GM12801 (cell line): Measurements from ENCODE around the gene CTNND2.

ENCODE experiments used
- TF ChIP-seq, protein P1 (sequence below): IDR thresholded peaks from one replicate; pipeline ENCODE4 v1.5.1; 2011; ENCODE audit warnings: control low read depth; ENCODE audit not compliant: insufficient read length; ENCODE audit errors: extremely low read depth

The CTNND2 gene

GRCh38 chr5:11869203-11869602 lies 35.0 kb downstream of the CTNND2 start:
- TF ChIP-seq, protein P1, sequence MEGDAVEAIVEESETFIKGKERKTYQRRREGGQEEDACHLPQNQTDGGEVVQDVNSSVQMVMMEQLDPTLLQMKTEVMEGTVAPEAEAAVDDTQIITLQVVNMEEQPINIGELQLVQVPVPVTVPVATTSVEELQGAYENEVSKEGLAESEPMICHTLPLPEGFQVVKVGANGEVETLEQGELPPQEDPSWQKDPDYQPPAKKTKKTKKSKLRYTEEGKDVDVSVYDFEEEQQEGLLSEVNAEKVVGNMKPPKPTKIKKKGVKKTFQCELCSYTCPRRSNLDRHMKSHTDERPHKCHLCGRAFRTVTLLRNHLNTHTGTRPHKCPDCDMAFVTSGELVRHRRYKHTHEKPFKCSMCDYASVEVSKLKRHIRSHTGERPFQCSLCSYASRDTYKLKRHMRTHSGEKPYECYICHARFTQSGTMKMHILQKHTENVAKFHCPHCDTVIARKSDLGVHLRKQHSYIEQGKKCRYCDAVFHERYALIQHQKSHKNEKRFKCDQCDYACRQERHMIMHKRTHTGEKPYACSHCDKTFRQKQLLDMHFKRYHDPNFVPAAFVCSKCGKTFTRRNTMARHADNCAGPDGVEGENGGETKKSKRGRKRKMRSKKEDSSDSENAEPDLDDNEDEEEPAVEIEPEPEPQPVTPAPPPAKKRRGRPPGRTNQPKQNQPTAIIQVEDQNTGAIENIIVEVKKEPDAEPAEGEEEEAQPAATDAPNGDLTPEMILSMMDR: no peak

DNA sequence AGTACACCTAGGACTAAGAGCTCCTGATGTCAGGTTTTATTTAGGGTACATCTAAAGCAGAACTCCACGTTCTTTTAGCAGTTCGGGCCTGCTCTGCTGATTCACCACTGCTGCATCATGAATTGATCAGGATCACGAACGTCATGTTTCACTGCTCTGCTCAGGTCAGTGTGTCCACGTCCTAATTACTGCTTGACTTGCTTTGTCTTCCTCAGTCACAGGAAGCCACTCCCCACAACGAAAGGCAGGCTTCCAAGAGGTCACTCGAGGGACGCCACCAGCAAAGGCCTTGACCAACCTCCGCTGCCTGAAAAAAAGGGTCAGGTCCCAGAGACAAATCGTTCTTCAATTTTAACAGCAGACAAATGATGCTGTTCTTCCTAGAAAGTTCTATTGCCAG lies 40.3 kb downstream of the CTNND2 start:
- TF ChIP-seq, protein P1: no peak

DNA sequence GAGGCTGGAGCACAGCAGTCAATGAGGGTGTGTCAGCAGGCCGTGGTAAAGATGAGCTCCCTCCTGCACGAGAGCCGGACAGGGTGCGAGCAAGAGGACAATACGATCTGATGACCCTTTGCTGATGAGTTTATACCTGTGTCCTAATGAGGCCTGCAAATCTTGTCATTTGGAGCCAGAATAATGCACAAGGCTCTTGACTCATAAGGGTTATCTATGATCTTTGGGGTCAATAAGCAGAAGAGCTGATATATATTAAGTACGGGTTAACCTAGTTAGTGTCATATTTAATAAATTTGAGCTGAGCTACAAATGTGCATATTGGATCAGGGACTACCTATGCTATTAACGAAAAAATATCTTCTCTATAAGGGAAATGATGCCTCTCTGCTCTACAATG lies 46.9 kb downstream of the CTNND2 start:
- TF ChIP-seq, protein P1: no peak

- TF ChIP-seq, protein P1: no peak
Measured at GRCh38 chr5:11854936-11855335, 49.3 kb downstream of the CTNND2 start.

- TF ChIP-seq, protein P1: no peak
Measured at GRCh38 chr5:11853796-11854195, 50.5 kb downstream of the CTNND2 start.

DNA sequence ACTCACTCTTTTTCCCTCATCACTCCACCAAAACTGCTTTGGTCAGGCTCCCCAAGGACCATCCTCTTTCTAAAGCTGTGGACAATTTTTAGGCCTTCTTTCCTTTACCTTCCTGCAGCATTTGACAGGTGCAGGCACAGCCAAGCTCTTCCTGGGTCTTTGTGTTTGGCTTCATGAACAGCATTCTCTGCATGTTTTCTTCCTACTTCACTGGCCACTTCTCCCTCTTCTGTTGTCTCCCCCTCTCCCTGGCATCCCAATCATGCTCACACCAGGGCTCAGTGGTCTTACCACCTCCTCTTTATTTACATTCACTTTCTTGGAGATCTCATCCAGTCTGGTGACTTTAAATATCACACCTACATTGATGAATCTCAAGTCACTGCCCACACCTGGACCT lies 51.1 kb downstream of the CTNND2 start:
- TF ChIP-seq, protein P1: no peak

- TF ChIP-seq, protein P1: no peak
Measured at GRCh38 chr5:11852717-11853087, 51.5 kb downstream of the CTNND2 start.
